HEK293 (cell line): ENCODE data around the gene TTLL13.

ENCODE experiments used
- CTCF ChIA-PET: fragments of 350-600 bp; formaldehyde crosslinking; extraction: SDS; loops from one replicate; lab custom pipeline; 2021; ENCODE audit warnings: antibody characterized with exemption; lab: Yijun Ruan, JAX
- POLR2A ChIA-PET: fragments of 300-600 bp; formaldehyde crosslinking; extraction: SDS; loops from one replicate; lab custom pipeline; 2020; ENCODE audit warnings: antibody characterized with exemption, inconsistent platforms; lab: Yijun Ruan, JAX
- H3K27ac ChIP-seq: fragments of 200-500 bp; sonication (Bioruptor generic); 2 replicates; pipeline ENCODE4 v1.5.1; 2014; ENCODE audit warnings: low read depth, low read length, control low read depth, inconsistent platforms; ENCODE audit errors: extremely low read depth
- H3K36me3 ChIP-seq, 2 experiments: fragments of 200-500 bp in 1 of 2; sonication (Bioruptor generic) in 1 of 2; 1 replicate in 1 of 2; 2 replicates in 1 of 2; pipeline ENCODE4 v1.5.1; 2014 to 2017; ENCODE audit warnings: inconsistent platforms in 2 of 2, low read length in 2 of 2; ENCODE audit not compliant: control insufficient read depth in 2 of 2, insufficient read depth in 1 of 2
- H3K4me1 ChIP-seq: fragments of 200-500 bp; sonication (Bioruptor generic); 2 replicates; pipeline ENCODE4 v1.5.1; 2014; ENCODE audit warnings: mild to moderate bottlenecking, low read length, inconsistent platforms; ENCODE audit not compliant: control insufficient read depth, insufficient read depth
- H3K4me3 ChIP-seq: 2 replicates; pipeline ENCODE4 v1.5.1; 2011; ENCODE audit warnings: low read depth, mild to moderate bottlenecking, control low read depth, low read length, moderate library complexity
- H3K9me3 ChIP-seq: fragments of 200-500 bp; sonication (Bioruptor generic); 2 replicates; pipeline ENCODE4 v1.5.1; 2014; ENCODE audit warnings: low read depth, low read length, inconsistent platforms; ENCODE audit not compliant: control insufficient read depth, insufficient read depth
- KLF1 ChIP-seq: fragments of 450-650 bp; formaldehyde crosslinking; IDR thresholded peaks from 2 replicates; pipeline ENCODE4 v1.5.1; 2016; ENCODE audit warnings: missing biosample characterization, missing genetic modification characterization
- SP2 ChIP-seq: fragments of 450-650 bp; formaldehyde crosslinking; IDR thresholded peaks from 2 replicates; pipeline ENCODE4 v1.5.1; 2016; ENCODE audit warnings: missing biosample characterization, missing genetic modification characterization
- ZBTB11 ChIP-seq: fragments of 450-650 bp; formaldehyde crosslinking; conservative IDR thresholded peaks from 2 replicates; pipeline ENCODE4 v1.5.1; 2016; ENCODE audit warnings: low read depth, missing biosample characterization, missing genetic modification characterization
- ZIC2 ChIP-seq: fragments of 450-650 bp; formaldehyde crosslinking; IDR thresholded peaks from 2 replicates; pipeline ENCODE4 v1.5.1; 2016; ENCODE audit warnings: missing biosample characterization, missing genetic modification characterization
- ZNF10 ChIP-seq: fragments of 450-650 bp; formaldehyde crosslinking; IDR thresholded peaks from 2 replicates; pipeline ENCODE4 v1.5.1; 2017; ENCODE audit warnings: missing biosample characterization, missing genetic modification characterization
- ZNF223 ChIP-seq: fragments of 450-650 bp; formaldehyde crosslinking; IDR thresholded peaks from 2 replicates; pipeline ENCODE4 v1.5.1; 2016; ENCODE audit warnings: missing biosample characterization, missing genetic modification characterization
- ZNF366 ChIP-seq: fragments of 450-650 bp; formaldehyde crosslinking; conservative IDR thresholded peaks from 2 replicates; pipeline ENCODE4 v1.5.1; 2016; ENCODE audit warnings: missing biosample characterization, missing genetic modification characterization
- ZNF391 ChIP-seq: fragments of 450-650 bp; formaldehyde crosslinking; IDR thresholded peaks from 2 replicates; pipeline ENCODE4 v1.5.1; 2016; ENCODE audit warnings: low read depth, missing biosample characterization, missing genetic modification characterization, borderline replicate concordance
- ZNF501 ChIP-seq: fragments of 450-650 bp; formaldehyde crosslinking; IDR thresholded peaks from 2 replicates; pipeline ENCODE4 v1.5.1; 2016; ENCODE audit warnings: missing biosample characterization, missing genetic modification characterization
- ZNF549 ChIP-seq: fragments of 450-650 bp; IDR thresholded peaks from 2 replicates; pipeline ENCODE4 v1.5.1; 2018; ENCODE audit warnings: missing biosample characterization, missing genetic modification characterization, mild to moderate bottlenecking, inconsistent platforms, moderate library complexity
- ZNF596 ChIP-seq: fragments of 450-650 bp; IDR thresholded peaks from 2 replicates; pipeline ENCODE4 v1.5.0; 2018; ENCODE audit warnings: missing biosample characterization, mild to moderate bottlenecking, missing genetic modification characterization, moderate library complexity
- ZNF654 ChIP-seq: fragments of 450-650 bp; formaldehyde crosslinking; IDR thresholded peaks from 2 replicates; pipeline ENCODE4 v1.5.1; 2016; ENCODE audit warnings: low read depth, missing biosample characterization, missing genetic modification characterization
- ZNF660 ChIP-seq: fragments of 450-650 bp; IDR thresholded peaks from 2 replicates; pipeline ENCODE4 v1.5.1; 2018; ENCODE audit warnings: missing biosample characterization, mild to moderate bottlenecking, missing genetic modification characterization
- ZNF664 ChIP-seq: fragments of 450-650 bp; formaldehyde crosslinking; IDR thresholded peaks from 2 replicates; pipeline ENCODE4 v1.5.1; 2016; ENCODE audit warnings: missing biosample characterization, missing genetic modification characterization
- ZNF747 ChIP-seq: fragments of 450-650 bp; formaldehyde crosslinking; IDR thresholded peaks from 2 replicates; pipeline ENCODE4 v1.5.1; 2016; ENCODE audit warnings: missing biosample characterization, missing genetic modification characterization
- ZNF76 ChIP-seq: fragments of 450-650 bp; formaldehyde crosslinking; IDR thresholded peaks from 2 replicates; pipeline ENCODE4; 2016; ENCODE audit warnings: low read depth, missing biosample characterization, missing genetic modification characterization, borderline replicate concordance
- ZNF843 ChIP-seq: fragments of 450-650 bp; formaldehyde crosslinking; IDR thresholded peaks from 2 replicates; pipeline ENCODE4 v1.5.1; 2016; ENCODE audit warnings: missing biosample characterization, missing genetic modification characterization
- TF ChIP-seq, protein P1 (sequence below): fragments of 450-650 bp; formaldehyde crosslinking; IDR thresholded peaks from 2 replicates; pipeline ENCODE4 v1.5.1; 2016; ENCODE audit warnings: missing biosample characterization, missing genetic modification characterization, low read depth
- TF ChIP-seq, protein P2 (sequence below): fragments of 450-650 bp; formaldehyde crosslinking; optimal IDR thresholded peaks from 2 replicates; pipeline ENCODE3; 2016; ENCODE audit warnings: missing biosample characterization, mild to moderate bottlenecking, missing genetic modification characterization

TTLL13 gene

GRCh38 chr15:90230610-90231009 is 18.7 kb upstream of the TTLL13 start (continued):
- TF ChIP-seq ZNF654 (tag by site-specific recombination) = no peak
- TF ChIP-seq ZIC2 (tag by site-specific recombination) = no peak
- TF ChIP-seq, all 188 proteins: peak for 0

GRCh38 chr15:90231028-90232017 is 18.0 kb upstream of the TTLL13 start:
- H3K27ac ChIP-seq = no peak overlapping the region
- no peak overlapping the region for H3K4me3 ChIP-seq
- POLR2A ChIA-PET = interaction anchor here (0.6 to 3.0 kb wide), 2 partner anchors 18 to 87 kb away, joined by 5 to 38 read pairs; partner anchors contain the start of gene TTLL13
- no peaks in the 10 kb centered on the region for H3K9me3 ChIP-seq
- peaks cover 10 to 55% of the 10 kb centered on the region in 2 experiments; a peak in 2 of 3 replicates for H3K36me3 ChIP-seq
- TF ChIP-seq ZNF10 (no peak), ZNF747 (tag by site-specific recombination) (no peak), ZNF391 (no peak), ZNF366 (tag by site-specific recombination) (no peak), SP2 (no peak)
- CTCF ChIA-PET = interaction anchor here (0.7 to 4.8 kb wide), 4 partner anchors 11 to 88 kb away, joined by 3 to 38 read pairs (median 4); no protein-coding TSS in a partner anchor
- H3K4me1 ChIP-seq = no peaks in the 10 kb centered on the region

GRCh38 chr15:90232196-90232595 is 17.2 kb upstream of the TTLL13 start:
- H3K27ac ChIP-seq = no peak overlapping the region
- no peaks in the 10 kb centered on the region for H3K4me1 ChIP-seq
- no peaks in the 10 kb centered on the region for H3K9me3 ChIP-seq
- no peak overlapping the region for H3K4me3 ChIP-seq
- TF ChIP-seq, protein P1, sequence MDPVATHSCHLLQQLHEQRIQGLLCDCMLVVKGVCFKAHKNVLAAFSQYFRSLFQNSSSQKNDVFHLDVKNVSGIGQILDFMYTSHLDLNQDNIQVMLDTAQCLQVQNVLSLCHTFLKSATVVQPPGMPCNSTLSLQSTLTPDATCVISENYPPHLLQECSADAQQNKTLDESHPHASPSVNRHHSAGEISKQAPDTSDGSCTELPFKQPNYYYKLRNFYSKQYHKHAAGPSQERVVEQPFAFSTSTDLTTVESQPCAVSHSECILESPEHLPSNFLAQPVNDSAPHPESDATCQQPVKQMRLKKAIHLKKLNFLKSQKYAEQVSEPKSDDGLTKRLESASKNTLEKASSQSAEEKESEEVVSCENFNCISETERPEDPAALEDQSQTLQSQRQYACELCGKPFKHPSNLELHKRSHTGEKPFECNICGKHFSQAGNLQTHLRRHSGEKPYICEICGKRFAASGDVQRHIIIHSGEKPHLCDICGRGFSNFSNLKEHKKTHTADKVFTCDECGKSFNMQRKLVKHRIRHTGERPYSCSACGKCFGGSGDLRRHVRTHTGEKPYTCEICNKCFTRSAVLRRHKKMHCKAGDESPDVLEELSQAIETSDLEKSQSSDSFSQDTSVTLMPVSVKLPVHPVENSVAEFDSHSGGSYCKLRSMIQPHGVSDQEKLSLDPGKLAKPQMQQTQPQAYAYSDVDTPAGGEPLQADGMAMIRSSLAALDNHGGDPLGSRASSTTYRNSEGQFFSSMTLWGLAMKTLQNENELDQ = no peak
- TF ChIP-seq ZIC2 (tag by site-specific recombination) = no peak
- peak; percentile 93 for TF ChIP-seq ZNF664 (tag by site-specific recombination)
- no peak for TF ChIP-seq ZNF76
- TF ChIP-seq, all 188 proteins: peak for 1
- H3K36me3 ChIP-seq = peaks cover 5 to 50% of the 10 kb centered on the region in 2 experiments; a peak in 2 of 3 replicates
- CTCF ChIA-PET = interaction anchor here (0.7 to 4.8 kb wide), 12 partner anchors 9 to 654 kb away, joined by 3 to 38 read pairs (median 4); partner anchors contain the start of gene TTLL13
- POLR2A ChIA-PET = interaction anchor here (0.5 to 3.0 kb wide), 7 partner anchors 11 to 337 kb away, joined by 3 to 38 read pairs (median 8); partner anchors contain the start of genes NGRN, SEMA4B and TTLL13

- POLR2A ChIA-PET = interaction anchor here (0.6 to 3.0 kb wide), 19 partner anchors 8 to 722 kb away, joined by 3 to 38 read pairs (median 8); partner anchors contain the start of genes IQGAP1, NGRN, RCCD1 and SEMA4B
- peak overlapping the region; percentile 47; the same call in 1 of the 2 replicates for H3K27ac ChIP-seq
- H3K4me3 ChIP-seq = peak overlapping the region; percentile 72
- TF ChIP-seq ZNF501 = no peak
- TF ChIP-seq, protein P2, sequence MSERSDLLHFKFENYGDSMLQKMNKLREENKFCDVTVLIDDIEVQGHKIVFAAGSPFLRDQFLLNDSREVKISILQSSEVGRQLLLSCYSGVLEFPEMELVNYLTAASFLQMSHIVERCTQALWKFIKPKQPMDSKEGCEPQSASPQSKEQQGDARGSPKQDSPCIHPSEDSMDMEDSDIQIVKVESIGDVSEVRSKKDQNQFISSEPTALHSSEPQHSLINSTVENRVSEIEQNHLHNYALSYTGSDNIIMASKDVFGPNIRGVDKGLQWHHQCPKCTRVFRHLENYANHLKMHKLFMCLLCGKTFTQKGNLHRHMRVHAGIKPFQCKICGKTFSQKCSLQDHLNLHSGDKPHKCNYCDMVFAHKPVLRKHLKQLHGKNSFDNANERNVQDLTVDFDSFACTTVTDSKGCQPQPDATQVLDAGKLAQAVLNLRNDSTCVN (tag by site-specific recombination) = no peak
- no peak for TF ChIP-seq ZNF223 (tag by site-specific recombination)
- TF ChIP-seq KLF1 (tag by site-specific recombination) = no peak
- TF ChIP-seq ZNF843 (tag by site-specific recombination) = no peak
- TF ChIP-seq ZNF660 (tag by site-specific recombination) = no peak
- TF ChIP-seq ZBTB11 (tag by site-specific recombination) = no peak
- TF ChIP-seq ZNF549 = no peak
- TF ChIP-seq ZNF596 (tag by site-specific recombination) = no peak
These were observed 16.4 kb upstream of the TTLL13 start for GRCh38 chr15:90232941-90233386.

More at GRCh38 chr15:90232941-90233386, 16.4 kb upstream of the TTLL13 start:
- Histone ChIP-seq H3K36me3 (peaks cover 13 to 47% of the 10 kb centered on the region in 2 experiments; a peak in 2 of 3 replicates), H3K4me1 (no peaks in the 10 kb centered on the region), H3K9me3 (no peaks in the 10 kb centered on the region)
- CTCF ChIA-PET = interaction anchor here (0.7 to 4.8 kb wide), 11 partner anchors 10 to 653 kb away, joined by 3 to 38 read pairs (median 4); partner anchors contain the start of gene TTLL13
